Loucy (cell line): ENCODE measurements around the gene NEU3.

Source experiments
- H2AFZ ChIP-seq: fragments of 200-600 bp; sonication (generic); 2 replicates; pipeline ENCODE4 v1.6.0; 2016; ENCODE audit warnings: antibody characterized with exemption, mild to moderate bottlenecking, low read length, moderate library complexity
- H3F3A ChIP-seq: fragments of 200-600 bp; 2 replicates; pipeline ENCODE4 v1.6.0; 2016; ENCODE audit warnings: antibody characterized with exemption, low read depth, mild to moderate bottlenecking
- H3K27me3 ChIP-seq: fragments of 200-600 bp; sonication (generic); 2 replicates; pipeline ENCODE4 v1.6.1; 2014; ENCODE audit warnings: low read length, mild to moderate bottlenecking; ENCODE audit not compliant: insufficient read depth, poor library complexity, severe bottlenecking
- H3K36me3 ChIP-seq: fragments of 200-600 bp; sonication (generic); 2 replicates; pipeline ENCODE4 v1.6.1; 2016; ENCODE audit warnings: low read length; ENCODE audit not compliant: insufficient read depth
- H3K4me1 ChIP-seq: fragments of 200-600 bp; sonication (generic); 2 replicates; pipeline ENCODE4 v1.5.1; 2014; ENCODE audit warnings: low read length, mild to moderate bottlenecking; ENCODE audit not compliant: insufficient read depth, poor library complexity, severe bottlenecking
- H3K4me2 ChIP-seq: fragments of 200-600 bp; sonication (generic); 2 replicates; pipeline ENCODE4 v1.6.0; 2014; ENCODE audit warnings: antibody characterized with exemption, low read length, low read depth, mild to moderate bottlenecking; ENCODE audit not compliant: poor library complexity, severe bottlenecking
- H3K4me3 ChIP-seq: fragments of 200-600 bp; sonication (generic); 2 replicates; pipeline ENCODE4 v1.5.1; 2014; ENCODE audit warnings: low read length, mild to moderate bottlenecking, mixed read lengths; ENCODE audit not compliant: poor library complexity, severe bottlenecking
- H3K79me2 ChIP-seq: fragments of 200-600 bp; sonication (generic); 2 replicates; pipeline ENCODE4 v1.6.1; 2014; ENCODE audit warnings: low read length; ENCODE audit not compliant: insufficient read depth
- H3K9ac ChIP-seq: fragments of 200-600 bp; sonication (generic); 2 replicates; pipeline ENCODE4 v1.6.0; 2014; ENCODE audit warnings: mild to moderate bottlenecking, low read depth, low read length, moderate library complexity; ENCODE audit not compliant: poor library complexity, severe bottlenecking
- H3K9me2 ChIP-seq: fragments of 200-600 bp; sonication (generic); replicated peaks from 2 replicates; pipeline ENCODE4 v1.6.1; 2016; ENCODE audit warnings: low read depth, low read length, mixed read lengths
- H3K9me3 ChIP-seq: fragments of 200-600 bp; sonication (generic); 2 replicates; pipeline ENCODE4 v1.6.1; 2014; ENCODE audit warnings: mild to moderate bottlenecking, antibody characterized with exemption, low read length, low read depth; ENCODE audit not compliant: insufficient read depth
- H4K20me1 ChIP-seq: fragments of 200-600 bp; sonication (generic); 2 replicates; pipeline ENCODE4 v1.6.0; 2014; ENCODE audit warnings: antibody characterized with exemption, low read length, mild to moderate bottlenecking; ENCODE audit not compliant: insufficient read depth, poor library complexity, severe bottlenecking
- EZH2phosphoT487 ChIP-seq: fragments of 200-600 bp; IDR thresholded peaks from 2 replicates; pipeline ENCODE4 v1.6.1; 2018; ENCODE audit warnings: antibody characterized with exemption, mild to moderate bottlenecking, moderate library complexity, borderline replicate concordance
- TF ChIP-seq, protein P1 (sequence below): fragments of 200-600 bp; sonication (generic); conservative IDR thresholded peaks from 2 replicates; pipeline ENCODE4 v1.5.1; 2014; ENCODE audit warnings: mild to moderate bottlenecking, antibody characterized with exemption, low read length

Gene NEU3

DNA sequence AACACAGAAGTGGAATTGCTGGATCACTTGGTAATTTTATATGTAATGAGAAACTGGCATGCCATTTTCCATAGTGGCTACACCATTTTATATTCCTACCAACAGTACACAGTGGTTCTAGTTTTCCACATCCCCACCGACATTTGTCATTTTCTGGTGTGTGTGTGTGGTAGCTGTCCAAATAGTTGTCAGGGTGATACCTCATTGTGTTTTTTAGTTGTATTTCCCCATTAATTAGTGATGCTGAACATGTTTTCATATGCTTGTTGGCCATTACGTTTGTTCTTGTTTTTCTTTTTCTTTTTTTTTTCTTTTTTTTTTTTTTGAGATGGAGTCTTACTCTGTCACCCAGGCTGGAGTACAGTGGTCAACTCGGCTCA is 12.2 kb downstream of the NEU3 start:
- Histone ChIP-seq H3K79me2 (no peaks in the 10 kb centered on the region), H3F3A (no peaks in the 10 kb centered on the region), H3K4me3 (no peak overlapping the region), H3K9me3 (no peaks in the 10 kb centered on the region), H3K9me2 (no peaks in the 10 kb centered on the region), H4K20me1 (no peaks in the 10 kb centered on the region), H3K27me3 (no peaks in the 10 kb centered on the region), H3K4me1 (no peaks in the 10 kb centered on the region), H3K9ac (no peak overlapping the region), H3K36me3 (peaks cover 19% of the 10 kb centered on the region; the same call in 1 of the 2 replicates), H2AFZ (no peak overlapping the region), H3K4me2 (no peak overlapping the region)
- TF ChIP-seq, protein P1, sequence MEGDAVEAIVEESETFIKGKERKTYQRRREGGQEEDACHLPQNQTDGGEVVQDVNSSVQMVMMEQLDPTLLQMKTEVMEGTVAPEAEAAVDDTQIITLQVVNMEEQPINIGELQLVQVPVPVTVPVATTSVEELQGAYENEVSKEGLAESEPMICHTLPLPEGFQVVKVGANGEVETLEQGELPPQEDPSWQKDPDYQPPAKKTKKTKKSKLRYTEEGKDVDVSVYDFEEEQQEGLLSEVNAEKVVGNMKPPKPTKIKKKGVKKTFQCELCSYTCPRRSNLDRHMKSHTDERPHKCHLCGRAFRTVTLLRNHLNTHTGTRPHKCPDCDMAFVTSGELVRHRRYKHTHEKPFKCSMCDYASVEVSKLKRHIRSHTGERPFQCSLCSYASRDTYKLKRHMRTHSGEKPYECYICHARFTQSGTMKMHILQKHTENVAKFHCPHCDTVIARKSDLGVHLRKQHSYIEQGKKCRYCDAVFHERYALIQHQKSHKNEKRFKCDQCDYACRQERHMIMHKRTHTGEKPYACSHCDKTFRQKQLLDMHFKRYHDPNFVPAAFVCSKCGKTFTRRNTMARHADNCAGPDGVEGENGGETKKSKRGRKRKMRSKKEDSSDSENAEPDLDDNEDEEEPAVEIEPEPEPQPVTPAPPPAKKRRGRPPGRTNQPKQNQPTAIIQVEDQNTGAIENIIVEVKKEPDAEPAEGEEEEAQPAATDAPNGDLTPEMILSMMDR, result no peak
- TF ChIP-seq EZH2phosphoT487, result no peak

DNA sequence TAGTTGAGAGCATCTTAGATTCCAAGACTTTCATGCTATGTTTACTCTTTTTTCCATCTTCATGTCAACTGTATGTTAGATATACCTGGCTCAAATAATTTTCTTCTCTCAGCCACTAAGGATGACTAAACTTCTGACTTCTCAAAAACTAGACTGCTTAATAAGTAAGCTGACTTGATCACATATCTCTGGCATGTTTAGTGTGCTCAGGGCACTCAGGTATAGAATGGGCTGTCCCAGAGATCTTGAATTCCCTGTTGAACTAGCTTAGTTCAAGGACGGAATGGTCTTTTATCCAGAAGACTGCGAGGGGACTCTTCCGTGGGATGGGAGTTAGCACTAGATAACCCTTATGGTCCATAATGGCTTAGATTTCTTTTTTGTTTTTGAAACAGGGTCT is 13.0 kb downstream of the NEU3 start:
- H3K9me2 ChIP-seq, result no peaks in the 10 kb centered on the region
- no peak overlapping the region for H3K4me2 ChIP-seq
- H3K9ac ChIP-seq, result no peak overlapping the region
- no peaks in the 10 kb centered on the region for H3K27me3 ChIP-seq
- H3F3A ChIP-seq, result no peaks in the 10 kb centered on the region
- no peak overlapping the region for H3K4me3 ChIP-seq
- no peaks in the 10 kb centered on the region for H3K4me1 ChIP-seq
- no peak overlapping the region for H2AFZ ChIP-seq
- H4K20me1 ChIP-seq, result no peaks in the 10 kb centered on the region
- H3K79me2 ChIP-seq, result no peaks in the 10 kb centered on the region
- peaks cover 20% of the 10 kb centered on the region; the same call in 1 of the 2 replicates for H3K36me3 ChIP-seq
- TF ChIP-seq, protein P1, result no peak
- TF ChIP-seq EZH2phosphoT487, result no peak
- no peaks in the 10 kb centered on the region for H3K9me3 ChIP-seq

GRCh38 chr11:75002516-75002915 is 13.8 kb downstream of the NEU3 start:
- H3K4me3 ChIP-seq, result no peak overlapping the region
- H3K9me2 ChIP-seq, result no peaks in the 10 kb centered on the region
- H3F3A ChIP-seq, result no peaks in the 10 kb centered on the region
- no peak for TF ChIP-seq EZH2phosphoT487
- TF ChIP-seq, protein P1, result no peak
- no peaks in the 10 kb centered on the region for H3K9me3 ChIP-seq
- H3K27me3 ChIP-seq, result no peaks in the 10 kb centered on the region
- no peaks in the 10 kb centered on the region for H3K79me2 ChIP-seq
- no peak overlapping the region for H3K9ac ChIP-seq
- H4K20me1 ChIP-seq, result no peaks in the 10 kb centered on the region
- no peak overlapping the region for H3K4me2 ChIP-seq
- peaks cover 27% of the 10 kb centered on the region; the same call in 1 of the 2 replicates for H3K36me3 ChIP-seq
- H2AFZ ChIP-seq, result no peak overlapping the region
- no peaks in the 10 kb centered on the region for H3K4me1 ChIP-seq
